GM18868 (cell line): ENCODE data around the gene TTC9C.
"Not testable (repeated sequence)": the region's sequence is repeated elsewhere in the genome, so short reads cannot be mapped to it uniquely, and the experiment has no call there.

Experiments
- ATAC-seq: cut with Tn5 transposase; IDR thresholded peaks from one replicate; pipeline ENCODE4 v1.9.1; 2021; ENCODE audit warnings: mild to moderate bottlenecking, moderate library complexity; ENCODE audit not compliant: unreplicated experiment

TTC9C gene, protein sequence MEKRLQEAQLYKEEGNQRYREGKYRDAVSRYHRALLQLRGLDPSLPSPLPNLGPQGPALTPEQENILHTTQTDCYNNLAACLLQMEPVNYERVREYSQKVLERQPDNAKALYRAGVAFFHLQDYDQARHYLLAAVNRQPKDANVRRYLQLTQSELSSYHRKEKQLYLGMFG

DNA sequence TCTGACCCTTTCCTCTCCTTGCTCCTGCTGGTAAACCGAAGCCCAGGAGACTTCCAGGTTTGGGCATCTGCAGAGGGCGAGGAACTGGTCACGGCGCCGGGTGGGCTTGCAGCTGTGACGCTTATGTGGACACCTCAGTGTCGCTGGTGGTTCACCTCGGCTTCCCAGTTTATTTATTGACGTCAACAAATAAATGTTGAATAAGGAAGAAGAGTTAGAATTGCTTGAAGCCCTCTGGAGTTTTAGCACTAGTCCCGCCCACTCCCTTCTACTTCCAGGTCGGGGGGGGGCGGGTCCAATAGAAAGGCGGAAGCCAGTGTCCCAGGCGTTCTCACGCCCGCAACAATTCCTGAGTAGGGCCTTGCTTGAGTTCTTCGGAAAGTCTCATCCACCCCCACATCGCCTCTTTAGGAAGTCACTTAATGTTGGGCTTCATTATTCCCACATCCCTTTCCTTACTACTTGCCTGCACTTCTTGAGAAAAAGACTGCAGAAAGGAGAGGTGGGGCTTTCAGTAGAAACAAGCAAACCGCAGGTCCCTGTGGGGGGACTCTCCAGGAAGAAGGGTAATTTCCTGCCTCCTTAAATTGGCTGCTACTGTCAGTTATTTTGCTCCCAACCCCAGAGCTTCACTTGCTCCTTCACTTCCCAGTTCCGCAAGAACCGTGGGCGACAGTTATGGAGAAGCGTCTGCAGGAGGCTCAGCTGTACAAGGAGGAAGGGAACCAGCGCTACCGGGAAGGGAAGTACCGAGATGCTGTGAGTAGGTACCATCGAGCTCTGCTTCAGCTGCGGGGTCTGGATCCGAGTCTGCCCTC is at the start of gene TTC9C:
Gene TTC9C, plus strand, starts transcription at position 316 of the 818 bp plus-strand sequence. Its CDS starts 363 bp downstream, at position 679.
- peak; percentile 22 for ATAC-seq

DNA sequence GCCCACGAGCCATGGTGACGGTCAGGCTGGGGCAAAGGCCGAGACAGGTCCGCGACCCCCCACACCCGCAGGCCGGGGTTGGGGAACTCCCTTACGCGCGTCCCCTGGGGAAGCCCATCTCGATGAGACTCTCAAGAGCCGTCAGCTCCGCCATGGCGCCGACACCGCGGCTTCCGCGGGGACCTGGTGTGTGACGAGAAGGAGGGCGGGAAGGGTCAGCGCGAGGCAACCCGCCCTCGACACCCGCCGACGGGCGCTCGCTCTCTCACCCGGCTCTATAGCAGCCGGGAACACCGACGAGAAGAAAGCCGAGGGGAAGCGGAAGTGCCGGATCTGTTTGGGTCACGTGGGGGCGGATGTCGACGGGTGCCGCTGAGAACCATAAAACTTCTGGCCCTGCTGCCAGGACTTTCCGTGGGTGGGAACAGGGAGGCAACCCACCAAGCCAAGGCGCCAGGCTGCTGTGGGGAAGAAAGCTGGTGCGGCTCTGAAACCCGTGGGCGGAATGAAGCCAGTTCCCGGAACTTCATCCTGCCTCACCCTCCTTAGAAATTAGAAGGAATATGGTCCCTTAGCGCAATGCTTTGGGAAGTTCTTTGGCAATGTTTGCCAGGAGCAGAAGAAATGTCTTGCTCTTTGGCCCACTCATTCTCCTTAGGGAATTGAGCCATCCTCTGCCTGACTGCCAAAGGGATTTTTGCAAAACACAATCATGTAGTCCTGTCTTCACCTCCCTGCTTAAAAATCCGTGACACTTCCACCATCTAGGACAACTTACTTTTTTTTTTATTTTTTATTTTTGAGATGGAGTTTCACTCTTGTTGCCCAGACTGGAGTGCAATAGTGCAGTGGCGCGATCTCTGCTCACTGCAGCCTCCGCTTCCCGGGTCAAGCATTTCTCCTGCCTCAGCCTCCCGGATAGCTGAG is 49.3 kb upstream of the TTC9C start, which contains the start of gene UBXN1:
Gene UBXN1, minus strand, starts transcription at position 304 of the 927 bp plus-strand sequence. Its CDS starts 150 bp downstream, at position 154.
- ATAC-seq, result peak; percentile 68

DNA sequence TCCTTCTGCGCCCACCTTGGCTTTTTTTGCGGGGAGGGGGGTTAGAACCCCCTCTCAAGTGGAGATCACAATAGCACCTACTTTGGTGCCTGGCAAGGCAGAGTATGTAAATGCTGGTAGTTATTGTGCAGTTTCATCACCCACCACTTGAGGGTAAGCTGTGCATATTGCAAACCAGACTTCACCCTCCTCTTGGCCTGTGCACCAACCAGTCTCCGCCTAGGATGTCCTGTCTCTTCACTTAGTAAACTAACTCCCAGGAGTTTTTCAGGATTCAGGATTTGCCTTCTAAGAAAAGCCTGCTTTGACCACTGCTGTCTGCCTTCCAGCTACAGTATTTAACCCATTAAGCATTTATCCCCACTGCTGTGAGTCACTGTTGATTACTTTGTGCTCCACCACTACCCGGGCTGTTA is 47.5 kb upstream of the TTC9C start:
- ATAC-seq, result peak; percentile 61

DNA sequence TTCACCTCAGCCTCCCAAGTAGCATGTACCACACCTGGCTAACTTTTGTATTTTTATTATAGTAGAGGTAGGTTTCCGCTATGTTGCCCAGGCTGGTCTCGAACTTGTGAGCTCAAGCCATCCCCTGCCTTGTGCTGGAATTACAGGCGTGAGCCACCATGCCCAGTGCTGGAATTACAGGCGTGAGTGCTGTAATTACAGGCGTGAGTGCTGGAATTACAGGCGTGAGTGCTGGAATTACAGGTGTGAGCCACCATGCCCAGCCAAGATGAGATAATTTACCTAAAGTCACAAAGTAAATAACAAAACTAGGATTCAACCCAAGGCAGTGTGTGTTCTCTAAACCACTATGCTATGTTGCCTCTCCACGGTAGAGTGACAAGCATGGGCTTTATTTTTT is 45.8 kb upstream of the TTC9C start:
- no peak for ATAC-seq

DNA sequence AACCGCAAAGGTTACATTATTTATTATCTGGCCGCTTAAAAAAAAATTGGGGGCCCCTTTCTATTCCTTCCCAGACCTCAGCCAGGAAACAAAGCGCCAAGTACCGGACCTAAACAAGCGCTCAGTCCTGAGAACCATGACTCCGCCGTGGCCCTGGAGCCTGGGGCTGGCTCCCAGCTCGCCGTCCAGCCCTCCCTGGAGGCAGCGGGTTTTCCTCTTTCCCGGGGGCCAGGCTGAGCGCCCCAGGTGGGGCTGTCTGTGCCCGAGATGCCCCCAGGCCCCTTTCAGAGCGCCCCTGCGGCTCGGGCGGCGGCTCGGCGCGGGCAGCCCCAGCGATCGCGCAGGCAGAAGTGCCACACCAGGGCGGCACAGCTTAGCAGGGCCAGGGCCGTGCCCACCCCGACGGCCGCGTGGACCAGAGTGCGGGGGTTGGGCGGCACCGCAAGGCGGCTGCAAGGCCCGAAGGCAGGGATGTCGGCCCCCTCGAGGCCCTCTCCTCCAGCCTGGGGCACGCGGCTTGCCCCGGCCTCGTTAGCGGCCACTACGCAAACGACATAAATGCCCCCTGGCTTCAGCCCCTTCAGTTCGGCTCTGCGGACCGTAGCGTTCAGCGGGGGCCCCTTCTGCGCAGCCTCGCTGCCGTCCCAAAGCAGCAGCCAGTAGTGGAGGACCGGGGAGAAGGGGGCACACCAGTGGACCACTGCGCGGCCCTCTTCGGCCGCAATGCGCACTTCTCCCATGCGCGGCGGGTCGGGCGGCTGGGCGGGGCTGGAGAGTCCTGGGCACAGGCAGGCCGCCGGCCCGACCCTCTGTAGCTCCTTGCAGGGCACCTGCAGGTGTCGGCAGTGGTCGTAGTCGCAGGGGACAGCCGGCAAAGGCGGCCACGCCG is 40.5 kb upstream of the TTC9C start:
- no peak for ATAC-seq

DNA sequence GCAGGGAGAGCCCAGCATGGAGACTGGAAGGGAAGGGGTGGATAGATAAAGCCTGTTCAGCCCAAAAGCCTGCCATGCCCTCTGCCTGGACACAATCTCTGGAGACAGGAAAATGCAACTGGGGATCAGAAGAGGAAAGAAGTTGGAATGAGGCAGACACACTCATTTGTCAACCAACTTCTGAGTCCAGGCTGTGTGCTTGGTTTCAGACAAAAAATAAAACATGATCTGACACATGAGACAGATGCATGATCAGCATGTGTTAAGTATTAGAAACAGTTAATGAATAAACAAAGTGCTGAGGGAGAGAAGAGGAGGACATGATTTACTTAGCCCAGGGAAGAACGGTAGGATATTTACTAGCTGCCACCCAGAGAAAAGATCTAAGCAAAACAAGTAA is 39.8 kb upstream of the TTC9C start:
- no peak for ATAC-seq

DNA sequence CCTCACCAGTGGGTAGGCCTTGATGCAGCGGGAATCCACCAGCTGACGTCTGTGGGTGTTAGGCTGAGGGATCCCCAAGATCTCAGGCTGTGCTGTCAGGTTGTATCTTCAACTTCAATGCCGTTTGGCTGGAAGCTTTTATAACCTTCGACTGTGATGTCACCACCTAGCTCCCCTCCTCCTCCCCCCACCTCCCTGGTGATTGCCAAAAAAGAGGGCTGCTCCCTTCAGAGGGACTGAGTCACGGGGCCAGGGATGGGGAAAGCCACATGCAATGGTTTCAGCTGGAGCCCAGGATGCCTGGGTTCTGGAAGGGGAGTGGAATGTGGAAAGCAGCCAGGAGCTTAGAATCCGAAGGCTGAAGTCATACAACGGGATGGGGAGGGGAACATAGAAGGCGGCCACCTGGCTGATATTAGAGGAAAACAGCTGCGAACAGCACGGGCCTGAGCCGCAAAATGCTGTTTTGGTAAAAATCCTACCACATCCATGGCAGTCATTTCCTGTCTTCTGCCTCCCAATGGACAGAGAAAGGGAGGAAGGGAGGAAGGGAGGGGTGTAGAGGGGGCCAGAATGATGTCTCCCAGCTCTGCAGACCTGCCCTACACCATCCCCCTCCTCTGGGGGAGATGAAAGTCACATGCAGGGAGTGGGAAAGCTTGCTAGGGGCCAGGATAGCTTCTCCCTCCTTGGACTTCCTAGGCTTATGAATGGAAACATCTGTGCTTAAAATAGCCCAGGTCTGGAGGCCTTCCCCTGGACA is 38.7 kb upstream of the TTC9C start, which contains the start of gene LRRN4CL:
Gene LRRN4CL, minus strand, starts transcription at position 110 of the 763 bp plus-strand sequence. CDS start 1,022 bp downstream, outside the sequence.
- no peak for ATAC-seq

DNA sequence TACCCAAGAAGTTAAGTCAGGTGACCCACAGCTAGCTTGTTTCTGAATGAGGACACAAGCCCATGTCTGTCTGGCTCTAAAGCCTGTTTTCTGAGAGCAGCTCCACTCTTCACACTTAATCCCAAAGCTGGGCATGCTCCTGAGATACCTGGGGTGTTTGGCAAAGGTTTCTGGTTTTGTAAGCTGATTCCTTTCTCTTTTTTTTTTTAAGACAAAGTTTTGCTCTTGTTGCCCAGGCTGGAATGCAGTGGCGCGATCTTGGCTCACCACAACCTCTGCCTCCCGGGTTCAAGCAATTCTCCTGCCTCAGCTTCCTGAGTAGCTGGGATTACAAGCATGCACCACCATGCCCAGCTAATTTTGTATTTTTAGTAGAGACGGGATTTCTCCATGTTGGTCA is 34.7 kb upstream of the TTC9C start:
- ATAC-seq, result not testable (repeated sequence)

DNA sequence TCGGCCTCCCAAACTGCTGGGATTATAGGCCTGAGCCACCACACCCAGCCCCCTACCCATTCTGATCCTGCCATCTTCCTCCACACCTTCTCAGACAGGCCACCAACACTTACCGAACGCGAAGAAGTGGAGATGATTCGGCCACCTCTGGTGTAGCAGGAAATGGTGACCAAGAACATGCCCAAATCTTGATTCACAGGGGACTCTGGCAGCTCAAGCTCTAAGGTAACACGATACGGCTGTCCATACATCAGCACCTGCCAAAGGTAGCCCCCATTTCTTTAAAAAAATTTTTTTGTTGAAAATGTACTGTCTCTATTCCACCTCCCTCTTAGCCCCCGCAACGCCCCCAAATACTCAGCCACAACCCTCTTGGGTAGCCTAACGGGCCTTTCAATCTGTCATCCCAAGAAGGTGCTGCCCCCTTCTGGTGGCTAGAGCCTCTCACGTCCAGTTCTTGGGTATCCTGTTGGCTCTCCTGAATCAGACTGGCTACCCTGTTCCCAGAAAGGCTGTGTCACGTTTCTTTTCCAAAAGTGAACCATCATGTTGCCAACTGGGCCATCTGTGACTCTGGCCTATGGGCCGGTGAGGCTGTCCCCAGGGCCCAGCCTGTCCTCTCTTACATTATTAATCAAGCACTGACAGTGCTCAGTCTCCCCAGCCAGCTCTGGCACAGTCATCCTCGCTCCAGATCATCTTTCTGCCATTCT is 33.7 kb upstream of the TTC9C start:
- ATAC-seq, result no peak

DNA sequence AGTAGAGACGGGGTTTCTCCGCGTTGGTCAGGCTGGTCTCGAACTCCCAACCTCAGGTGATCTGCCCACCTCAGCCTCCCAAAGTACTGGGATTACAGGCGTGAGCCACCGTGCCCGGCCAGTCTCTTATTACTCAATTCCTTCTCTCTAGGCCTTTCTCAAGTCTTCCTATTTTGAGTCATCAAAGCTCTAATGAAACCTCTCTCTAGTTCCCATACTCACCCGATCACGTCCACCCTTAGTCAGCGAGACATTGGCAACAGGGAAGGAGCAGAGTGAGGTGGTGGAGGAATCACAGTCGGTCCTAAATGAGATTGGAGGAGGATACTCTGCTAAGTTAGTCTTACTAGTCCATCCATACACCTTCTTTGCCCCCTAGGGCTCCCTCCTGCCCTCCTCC is 26.0 kb upstream of the TTC9C start:
- ATAC-seq, result no peak

DNA sequence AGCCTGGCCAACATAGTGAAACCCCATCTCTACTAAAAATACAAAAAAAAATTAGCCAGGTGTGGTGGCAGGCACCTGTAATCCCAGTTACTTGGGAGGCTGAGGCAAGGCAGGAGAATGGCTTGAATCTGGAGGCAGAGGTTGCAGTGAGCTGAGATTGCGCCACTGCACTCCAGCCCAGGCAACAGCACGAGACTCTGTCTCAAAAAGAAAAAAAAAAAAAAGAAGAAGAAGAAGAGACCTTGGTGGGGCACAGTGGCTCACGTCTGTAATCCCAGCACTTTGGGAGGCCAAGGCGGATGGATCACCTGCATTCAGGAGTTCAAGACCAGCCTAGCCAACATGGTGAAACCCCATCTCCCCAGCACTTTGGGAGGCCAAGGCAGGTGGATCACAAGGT is 24.4 kb upstream of the TTC9C start:
- not testable (repeated sequence) for ATAC-seq

DNA sequence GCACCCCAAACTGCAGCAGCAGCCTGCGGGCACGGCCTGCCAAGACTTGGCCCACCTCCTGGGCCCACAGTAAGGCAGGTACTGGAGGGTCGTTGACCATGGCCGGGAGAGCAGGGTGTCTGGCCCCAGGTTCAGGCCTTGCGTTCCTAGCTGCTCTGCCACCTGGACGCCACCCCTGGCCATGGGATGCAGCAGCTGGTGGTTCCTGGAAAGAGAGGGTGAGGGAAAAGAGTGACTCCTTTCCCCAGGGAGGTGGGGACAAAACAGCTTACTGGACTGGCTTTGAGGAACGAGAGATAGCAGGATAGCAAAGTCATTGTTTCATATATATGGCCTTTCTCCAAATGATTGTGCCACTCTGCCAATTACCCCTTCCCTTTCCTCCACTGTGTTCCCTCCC is 22.9 kb upstream of the TTC9C start:
- ATAC-seq, result no peak

DNA sequence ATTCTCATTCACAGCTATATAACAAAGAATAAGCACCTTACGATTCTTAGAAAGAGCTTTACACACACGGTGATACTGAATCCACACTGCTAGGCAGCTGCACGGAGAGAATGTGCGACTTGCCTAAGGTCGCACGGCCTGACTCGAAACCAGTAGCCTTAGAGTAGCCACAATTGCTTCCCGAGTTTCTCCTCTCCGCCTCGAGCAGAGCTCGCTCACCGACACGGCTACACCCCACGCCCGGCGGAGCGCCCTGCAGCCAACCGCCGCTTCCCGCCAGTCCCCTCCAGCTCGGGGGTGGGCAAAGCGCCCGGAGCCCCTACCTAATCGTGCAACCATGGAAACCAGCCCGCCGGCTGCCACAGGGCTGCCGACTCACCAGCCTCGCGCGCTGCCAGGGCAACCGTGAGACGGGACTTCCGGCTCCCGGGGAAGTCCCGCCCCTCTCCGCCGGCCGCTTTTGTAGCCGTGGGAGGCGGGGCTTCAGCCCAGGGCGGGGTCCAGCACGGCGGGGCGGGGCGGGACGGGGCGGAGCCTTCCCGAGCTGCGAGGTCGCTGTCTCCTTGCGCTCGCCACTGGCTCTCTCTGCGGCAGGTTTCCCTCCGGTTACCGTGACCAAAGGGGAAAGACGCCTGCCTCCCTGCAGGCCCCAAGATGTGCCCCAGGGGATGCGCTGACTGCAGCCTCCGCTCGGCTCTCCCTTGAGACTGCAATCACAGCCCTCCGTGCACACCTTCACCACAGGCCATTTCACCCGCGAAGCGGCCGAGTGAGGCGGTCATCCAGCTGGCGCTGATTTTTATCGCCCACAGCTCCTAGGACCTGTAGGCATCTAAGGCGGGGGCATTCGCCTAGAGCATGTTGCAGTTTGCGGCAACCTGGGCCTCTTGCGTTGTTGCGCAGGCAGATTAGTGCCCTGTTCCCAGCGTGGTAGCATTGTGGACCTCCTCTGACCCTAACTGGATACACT is 22.1 kb upstream of the TTC9C start:
- ATAC-seq, result peak; percentile 68

DNA sequence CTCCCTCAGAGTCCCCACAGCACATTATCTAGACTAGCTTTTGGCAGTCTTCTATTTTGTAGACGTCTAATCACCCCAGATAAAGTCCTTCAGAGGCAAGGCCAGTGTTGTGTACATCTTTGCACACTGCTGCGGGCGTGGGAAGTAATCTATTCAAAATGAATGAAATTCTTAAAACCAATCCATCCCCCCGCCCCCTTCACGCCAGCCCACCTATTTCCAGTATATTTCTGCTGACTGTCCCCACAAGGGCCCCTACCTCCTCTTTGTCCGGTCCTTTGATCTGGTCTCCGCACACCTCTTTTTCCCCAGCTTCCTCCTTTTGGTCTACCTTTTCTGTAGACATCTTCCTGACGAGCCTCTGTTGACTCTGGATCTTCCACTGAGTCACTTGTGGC is 21.4 kb upstream of the TTC9C start:
- ATAC-seq, result no peak

DNA sequence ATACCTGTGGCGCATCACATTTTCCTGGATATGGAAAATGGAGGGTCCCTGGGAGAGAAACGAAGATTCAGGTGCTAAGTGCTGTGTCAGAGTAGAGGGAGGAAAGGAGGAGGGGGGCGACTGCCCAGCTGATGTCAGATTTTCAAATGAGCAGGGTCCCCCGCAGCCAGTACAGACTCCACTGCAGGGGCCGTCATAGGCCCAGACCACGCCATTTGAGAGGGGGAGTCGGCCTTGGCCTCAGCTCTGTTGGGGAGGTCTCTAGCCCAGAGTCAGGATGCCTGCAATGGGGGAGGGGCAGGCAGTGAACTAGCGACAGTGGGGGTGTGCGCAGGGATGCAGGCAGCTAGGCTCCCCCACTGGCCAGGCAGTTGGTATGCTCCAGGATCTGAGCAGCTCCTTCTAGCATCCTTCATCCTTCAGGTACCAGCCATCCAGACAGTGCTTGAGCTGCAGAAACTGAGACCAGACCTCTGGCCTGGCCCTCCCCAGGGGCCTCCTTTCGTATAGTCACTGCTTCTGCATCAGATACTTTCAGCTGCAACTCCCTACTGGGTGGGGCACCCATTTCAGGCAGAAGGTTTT is 20.9 kb upstream of the TTC9C start, which contains the start of the genes BSCL2 and GNG3:
Gene BSCL2, minus strand, starts transcription at position 148 of the 585 bp plus-strand sequence. CDS start 229 bp downstream, outside the sequence.
Gene GNG3, plus strand, starts transcription at position 400 of the 585 bp plus-strand sequence. CDS start 620 bp downstream, outside the sequence.
- ATAC-seq, result no peak

DNA sequence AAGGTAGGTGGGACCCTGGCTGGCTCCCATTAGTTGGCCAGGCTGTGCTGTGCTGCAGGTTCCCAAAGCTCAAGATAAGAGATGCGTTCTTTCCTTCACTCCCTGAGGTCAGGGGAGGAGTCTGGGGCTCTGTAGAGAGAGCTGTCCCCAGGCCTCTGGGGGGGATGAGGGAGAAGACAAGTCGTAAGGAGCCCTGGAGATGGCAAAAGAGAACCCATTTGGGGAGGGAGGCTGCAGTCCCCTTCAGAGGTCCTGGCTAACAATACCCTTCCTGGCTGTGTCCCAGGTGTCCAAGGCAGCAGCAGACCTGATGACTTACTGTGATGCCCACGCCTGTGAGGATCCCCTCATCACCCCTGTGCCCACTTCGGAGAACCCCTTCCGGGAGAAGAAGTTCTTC is 19.9 kb upstream of the TTC9C start:
- ATAC-seq, result no peak

DNA sequence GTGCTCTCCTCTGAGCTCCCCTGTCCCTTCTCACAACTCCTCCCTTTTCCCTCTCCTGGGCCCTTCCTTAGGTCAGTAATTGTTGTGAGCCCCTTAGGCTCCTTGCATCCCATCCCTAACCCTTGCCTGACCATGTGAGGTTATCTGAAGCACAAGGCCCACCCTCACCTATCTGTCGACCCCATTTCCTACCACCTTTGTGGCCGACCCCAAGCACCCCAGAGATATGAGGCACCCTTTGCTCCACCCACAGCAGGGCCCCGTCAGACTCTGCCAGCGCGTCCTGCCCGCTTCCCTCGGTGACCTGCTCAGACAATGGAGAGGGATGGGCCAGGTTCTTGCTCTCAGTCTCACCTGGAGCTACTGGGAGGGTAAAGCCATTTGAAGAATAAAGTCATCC is 19.5 kb upstream of the TTC9C start:
- no peak for ATAC-seq
